ENCODE measurements around the gene PIN4.
"Not testable (repeated sequence)": the region's sequence is repeated elsewhere in the genome, so short reads cannot be mapped to it uniquely, and the experiment has no call there.

PIN4 gene

GRCh38 chrX:72202792-72203401, 21.3 kb downstream of the PIN4 start:
- no peak for ATAC-seq

GRCh38 chrX:72203421-72203820, 21.9 kb downstream of the PIN4 start:
- no peak for ATAC-seq

GRCh38 chrX:72205706-72206105, 24.1 kb downstream of the PIN4 start:
- ATAC-seq, result no peak

- ATAC-seq, result no peak
Observed at GRCh38 chrX:72207366-72207765, 25.8 kb downstream of the PIN4 start.

GRCh38 chrX:72208126-72208800, 26.7 kb downstream of the PIN4 start:
- no peak for ATAC-seq

GRCh38 chrX:72216973-72217372, 35.4 kb downstream of the PIN4 start:
- no peak for ATAC-seq

- not testable (repeated sequence) for ATAC-seq
Observed at GRCh38 chrX:72220375-72220774, 38.8 kb downstream of the PIN4 start.

- no peak for ATAC-seq
Observed at GRCh38 chrX:72230290-72230689, 48.7 kb downstream of the PIN4 start.

- no peak for ATAC-seq
Observed at GRCh38 chrX:72236841-72237240, 55.3 kb downstream of the PIN4 start.

GRCh38 chrX:72238183-72238582, 56.6 kb downstream of the PIN4 start:
- no peak for ATAC-seq

- peak; percentile 97 to 99 for ATAC-seq
Observed at GRCh38 chrX:72238721-72239475, 57.3 kb downstream of the PIN4 start, which contains the start of gene ERCC6L. TSS of gene ERCC6L (minus strand) at chrX:72239027. CDS start at chrX:72238911, 116 bp downstream.

- ATAC-seq, result no peak
Observed at GRCh38 chrX:72240976-72241375, 59.4 kb downstream of the PIN4 start.

- no peak for ATAC-seq
Observed at GRCh38 chrX:72243472-72243871, 61.9 kb downstream of the PIN4 start.

- ATAC-seq, result no peak
Observed at GRCh38 chrX:72245461-72246089, 64.0 kb downstream of the PIN4 start.

- no peak for ATAC-seq
Observed at GRCh38 chrX:72247206-72247942, 65.8 kb downstream of the PIN4 start.
